Left lobe of liver (tissue), 2 donors: Measurements from ENCODE around the gene NDUFV1. TPM values are rescaled to one million over a fixed set of nuclear protein-coding genes. Genes with fewer than 3 reads are reported as not detected.
"Not testable (repeated sequence)": the region's sequence is repeated elsewhere in the genome, so short reads cannot be mapped to it uniquely, and the experiment has no call there.

Source experiments
- ATAC-seq: fragments of 200-7000 bp; cut with Tn5 transposase; one replicate; pipeline ENCODE4 v1.9.1; 2020; ENCODE audit warnings: mild to moderate bottlenecking, moderate library complexity
- DNase-seq: peaks from one replicate; pipeline ENCODE4 v3.0.0-alpha.2; 2020; ENCODE audit warnings: low spot score
- total RNA-seq: library from RNA; stranded (reverse); gene quantifications from one replicate; pipeline ENCODE4 v1.2.1, GENCODE V29; 2021
- donor health status: DM: no; HTN: no; CAD: no; lungs with moderate emphysema.
- donor health status: DM: no; HTN: yes; CAD: no.

Gene NDUFV1
- total RNA-seq, 1 donor from 2014 or later: 192 TPM

- not testable (repeated sequence) for ATAC-seq, DNase-seq
These were observed 19.5 kb downstream of the NDUFV1 start for GRCh38 chr11:67626131-67626833.

- no peak for ATAC-seq
- peak; percentile 37 for DNase-seq
These were observed 20.2 kb downstream of the NDUFV1 start for GRCh38 chr11:67626970-67627369.

GRCh38 chr11:67627441-67627811, 20.7 kb downstream of the NDUFV1 start:
- DNase-seq: peak; percentile 42
- no peak for ATAC-seq

- no peak for ATAC-seq
- no peak for DNase-seq
These were observed 21.3 kb downstream of the NDUFV1 start for GRCh38 chr11:67627812-67628624.

GRCh38 chr11:67628710-67629385, 22.1 kb downstream of the NDUFV1 start:
- no peak for DNase-seq

GRCh38 chr11:67629386-67630227, 22.9 kb downstream of the NDUFV1 start, which contains the start of gene NUDT8:
TSS of gene NUDT8 (minus strand) at chr11:67629937. CDS start at chr11:67629911, 26 bp downstream.
- peak; percentile 76 for ATAC-seq
- peak; percentile 88 for DNase-seq

More at GRCh38 chr11:67628710-67629385, 22.1 kb downstream of the NDUFV1 start:
- no peak for ATAC-seq

- DNase-seq (peak; percentile 99), ATAC-seq (peak; percentile 75)
These were observed 23.6 kb downstream of the NDUFV1 start for GRCh38 chr11:67630228-67630942.

GRCh38 chr11:67630943-67631331, 24.2 kb downstream of the NDUFV1 start:
- DNase-seq: no peak

GRCh38 chr11:67631411-67631810, 24.7 kb downstream of the NDUFV1 start:
- ATAC-seq (no peak), DNase-seq (no peak)

More at GRCh38 chr11:67630943-67631331, 24.2 kb downstream of the NDUFV1 start:
- no peak for ATAC-seq

GRCh38 chr11:67631853-67632174, 25.1 kb downstream of the NDUFV1 start:
- ATAC-seq: no peak
- no peak for DNase-seq

- DNase-seq (peak; percentile 97), ATAC-seq (peak; percentile 42)
These were observed 25.6 kb downstream of the NDUFV1 start for GRCh38 chr11:67632175-67632981.

GRCh38 chr11:67632982-67633755, 26.4 kb downstream of the NDUFV1 start:
- no peak for DNase-seq
- ATAC-seq: no peak

GRCh38 chr11:67633758-67634365, 27.1 kb downstream of the NDUFV1 start:
- no peak for DNase-seq
- no peak for ATAC-seq

- ATAC-seq: no peak
- DNase-seq: no peak
These were observed 27.9 kb downstream of the NDUFV1 start for GRCh38 chr11:67634366-67635230.

- ATAC-seq (no peak), DNase-seq (no peak)
These were observed 28.4 kb downstream of the NDUFV1 start for GRCh38 chr11:67635231-67635521.

GRCh38 chr11:67636962-67637361, 30.2 kb downstream of the NDUFV1 start:
- no peak for ATAC-seq
- no peak for DNase-seq

GRCh38 chr11:67637441-67637840, 30.7 kb downstream of the NDUFV1 start:
- ATAC-seq, DNase-seq: not testable (repeated sequence)
